ENCODE data around the gene DNM3.

The DNM3 gene

GRCh38 chr1:172117800-172118199 is 276.5 kb downstream of the DNM3 start:
- H3K79me2 ChIP-seq (ENCODE audit: insufficient read depth, low read length), result no peaks in the 10 kb centered on the region
- H3K4me2 ChIP-seq (ENCODE audit: low read depth, low read length, poor library complexity, severe bottlenecking), result no peak overlapping the region
- H3K36me3 ChIP-seq (ENCODE audit: low read length), result no peaks in the 10 kb centered on the region
- no peaks in the 10 kb centered on the region for H4K20me1 ChIP-seq (ENCODE audit: low read depth, low read length)
- H3K27ac ChIP-seq (ENCODE audit: low read depth, low read length), result no peak overlapping the region
- no peaks in the 10 kb centered on the region for H3F3A ChIP-seq (ENCODE audit: insufficient read depth)
- H3K9me2 ChIP-seq (replicated peaks; ENCODE audit: insufficient read depth, low read length), result no peaks in the 10 kb centered on the region
- H3K9me3 ChIP-seq (ENCODE audit: insufficient read depth, low read length), result no peaks in the 10 kb centered on the region
- H2AFZ ChIP-seq (ENCODE audit: low read depth, low read length, severe bottlenecking), result no peak overlapping the region
- no peak for TF ChIP-seq EZH2phosphoT487 (conservative IDR thresholded peaks at IDR 0.05; ENCODE audit: low read length)
- no peak for TF ChIP-seq CTCF (IDR thresholded peaks at IDR 0.05; ENCODE audit: insufficient read depth, low read length, poor library complexity, severe bottlenecking)
- no peaks in the 10 kb centered on the region for H3K27me3 ChIP-seq (ENCODE audit: low read length)
- H3K4me3 ChIP-seq (ENCODE audit: insufficient read depth, low read length, poor library complexity, severe bottlenecking), result no peak overlapping the region
- H3K9ac ChIP-seq (ENCODE audit: low read length), result no peak overlapping the region

DNA sequence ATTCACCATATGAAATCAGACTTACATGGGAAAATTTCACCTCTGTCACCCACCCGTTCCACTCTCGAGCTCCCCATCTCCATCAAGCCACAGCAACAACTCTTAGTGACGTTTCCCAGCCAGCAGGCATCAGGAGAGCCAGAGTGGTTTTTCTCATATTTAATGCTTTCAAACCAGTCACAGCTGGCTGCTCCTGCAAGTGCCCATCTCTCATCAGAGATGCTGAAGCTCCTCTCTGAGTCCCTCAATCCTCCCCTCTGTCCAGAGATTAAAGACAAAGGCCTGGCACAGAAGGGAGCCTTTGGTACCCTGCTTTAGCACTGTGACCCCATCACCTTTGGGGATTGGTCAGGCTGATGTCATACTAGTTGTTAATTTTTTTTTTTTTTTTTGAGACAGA is 277.3 kb downstream of the DNM3 start:
- H3K27me3 ChIP-seq (ENCODE audit: low read length), result no peaks in the 10 kb centered on the region
- H3K79me2 ChIP-seq (ENCODE audit: insufficient read depth, low read length), result no peaks in the 10 kb centered on the region
- no peak overlapping the region for H3K4me3 ChIP-seq (ENCODE audit: insufficient read depth, low read length, poor library complexity, severe bottlenecking)
- no peaks in the 10 kb centered on the region for H4K20me1 ChIP-seq (ENCODE audit: low read depth, low read length)
- H3K4me2 ChIP-seq (ENCODE audit: low read depth, low read length, poor library complexity, severe bottlenecking), result no peak overlapping the region
- no peaks in the 10 kb centered on the region for H3K9me3 ChIP-seq (ENCODE audit: insufficient read depth, low read length)
- TF ChIP-seq CTCF (IDR thresholded peaks at IDR 0.05; ENCODE audit: insufficient read depth, low read length, poor library complexity, severe bottlenecking) (no peak), EZH2phosphoT487 (conservative IDR thresholded peaks at IDR 0.05; ENCODE audit: low read length) (no peak)
- H3K27ac ChIP-seq (ENCODE audit: low read depth, low read length), result no peak overlapping the region
- no peak overlapping the region for H3K9ac ChIP-seq (ENCODE audit: low read length)
- H3K9me2 ChIP-seq (replicated peaks; ENCODE audit: insufficient read depth, low read length), result no peaks in the 10 kb centered on the region
- no peak overlapping the region for H2AFZ ChIP-seq (ENCODE audit: low read depth, low read length, severe bottlenecking)
- H3F3A ChIP-seq (ENCODE audit: insufficient read depth), result no peaks in the 10 kb centered on the region
- H3K36me3 ChIP-seq (ENCODE audit: low read length), result no peaks in the 10 kb centered on the region

DNA sequence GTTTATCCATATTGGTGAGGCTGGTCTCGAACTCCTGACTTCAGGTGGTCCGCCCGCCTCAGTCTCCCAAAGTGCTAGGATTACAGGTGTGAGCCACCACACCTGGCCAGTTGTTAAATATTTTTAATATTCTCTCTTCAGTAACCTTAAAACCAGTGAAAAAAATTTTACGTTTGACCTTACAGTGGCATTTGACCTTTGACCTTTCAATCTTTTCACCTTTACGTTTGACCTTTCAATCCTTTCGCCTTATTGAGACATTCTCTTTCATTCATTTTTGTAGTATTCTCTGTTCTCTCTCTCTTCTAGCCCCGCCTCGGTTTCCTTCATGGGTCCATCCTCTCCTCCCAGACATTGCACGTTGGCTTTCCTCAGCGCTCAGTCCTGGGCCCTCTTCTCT is 277.9 kb downstream of the DNM3 start:
- Histone ChIP-seq H3K79me2 (ENCODE audit: insufficient read depth, low read length) (no peaks in the 10 kb centered on the region), H4K20me1 (ENCODE audit: low read depth, low read length) (no peaks in the 10 kb centered on the region), H3K27me3 (ENCODE audit: low read length) (no peaks in the 10 kb centered on the region), H3K36me3 (ENCODE audit: low read length) (no peaks in the 10 kb centered on the region), H3K9me2 (replicated peaks; ENCODE audit: insufficient read depth, low read length) (no peaks in the 10 kb centered on the region), H3K9me3 (ENCODE audit: insufficient read depth, low read length) (no peaks in the 10 kb centered on the region), H3K4me2 (ENCODE audit: low read depth, low read length, poor library complexity, severe bottlenecking) (no peak overlapping the region), H2AFZ (ENCODE audit: low read depth, low read length, severe bottlenecking) (no peak overlapping the region), H3K4me3 (ENCODE audit: insufficient read depth, low read length, poor library complexity, severe bottlenecking) (no peak overlapping the region), H3K9ac (ENCODE audit: low read length) (no peak overlapping the region), H3K27ac (ENCODE audit: low read depth, low read length) (no peak overlapping the region), H3F3A (ENCODE audit: insufficient read depth) (no peaks in the 10 kb centered on the region)
- TF ChIP-seq EZH2phosphoT487 (conservative IDR thresholded peaks at IDR 0.05; ENCODE audit: low read length) (no peak), CTCF (IDR thresholded peaks at IDR 0.05; ENCODE audit: insufficient read depth, low read length, poor library complexity, severe bottlenecking) (no peak)

GRCh38 chr1:172120381-172120780 is 279.1 kb downstream of the DNM3 start:
- H3K4me3 ChIP-seq (ENCODE audit: insufficient read depth, low read length, poor library complexity, severe bottlenecking), result no peak overlapping the region
- no peaks in the 10 kb centered on the region for H3K79me2 ChIP-seq (ENCODE audit: insufficient read depth, low read length)
- no peaks in the 10 kb centered on the region for H3K9me3 ChIP-seq (ENCODE audit: insufficient read depth, low read length)
- H3K27me3 ChIP-seq (ENCODE audit: low read length), result no peaks in the 10 kb centered on the region
- no peak overlapping the region for H3K9ac ChIP-seq (ENCODE audit: low read length)
- no peak for TF ChIP-seq EZH2phosphoT487 (conservative IDR thresholded peaks at IDR 0.05; ENCODE audit: low read length)
- TF ChIP-seq CTCF (IDR thresholded peaks at IDR 0.05; ENCODE audit: insufficient read depth, low read length, poor library complexity, severe bottlenecking), result no peak
- no peak overlapping the region for H3K27ac ChIP-seq (ENCODE audit: low read depth, low read length)
- no peaks in the 10 kb centered on the region for H3K9me2 ChIP-seq (replicated peaks; ENCODE audit: insufficient read depth, low read length)
- H3F3A ChIP-seq (ENCODE audit: insufficient read depth), result no peaks in the 10 kb centered on the region
- H3K36me3 ChIP-seq (ENCODE audit: low read length), result no peaks in the 10 kb centered on the region
- no peak overlapping the region for H2AFZ ChIP-seq (ENCODE audit: low read depth, low read length, severe bottlenecking)
- no peak overlapping the region for H3K4me2 ChIP-seq (ENCODE audit: low read depth, low read length, poor library complexity, severe bottlenecking)
- no peaks in the 10 kb centered on the region for H4K20me1 ChIP-seq (ENCODE audit: low read depth, low read length)
